A549 (cell line): ENCODE data around the gene SCUBE3. TPM values are rescaled to one million over a fixed set of nuclear protein-coding genes. Genes with fewer than 3 reads are reported as not detected.

ENCODE experiments used
- ATAC-seq, 2 experiments: fragments of 200-7000 bp in 1 of 2; fragments of >200 bp in 1 of 2; cut with Nextera tagmentation in 1 of 2; cut with Tn5 transposase in 1 of 2; 3 replicates each; pipeline versions ENCODE4 v1.8.0 to v1.9.1; 2018 to 2020; ENCODE audit warnings: mild to moderate bottlenecking in 1 of 2, moderate library complexity in 1 of 2
- CTCF ChIA-PET: fragments of 300-600 bp; sonication (Branson Sonifier 250); formaldehyde crosslinking; extraction: SDS; loops from one replicate; lab custom pipeline; 2021; ENCODE audit warnings: antibody characterized with exemption, inconsistent platforms; lab: Yijun Ruan, JAX
- POLR2A ChIA-PET: fragments of 350-600 bp; formaldehyde crosslinking; extraction: SDS; loops from one replicate; lab custom pipeline; 2021; ENCODE audit warnings: antibody characterized with exemption, inconsistent platforms; lab: Yijun Ruan, JAX
- DNase-seq, 2 experiments: peaks; one replicate each; pipeline versions ENCODE4 v3.0.0 to v3.0.0-alpha.2; 2011 to 2016; ENCODE audit warnings: low read depth in 1 of 2, low spot score in 1 of 2
- FAIRE-seq: peaks from 2 replicates; lab custom pipeline; 2011; peaks lifted over from hg19 to GRCh38; lab: Jason Lieb, UNC
- H3K27ac ChIP-seq, 2 experiments: fragments of >200 bp; sonication (Bioruptor Twin); formaldehyde crosslinking; 3 replicates each; pipeline ENCODE4 v1.5.1; 2016 to 2017
- H3K4me1 ChIP-seq: fragments of >200 bp; sonication (Bioruptor Twin); formaldehyde crosslinking; 3 replicates; pipeline ENCODE4 v1.6.1; 2016
- H3K4me2 ChIP-seq: fragments of >200 bp; sonication (Bioruptor Twin); formaldehyde crosslinking; 3 replicates; pipeline ENCODE4 v1.6.1; 2016
- H3K4me3 ChIP-seq: fragments of >200 bp; sonication (Bioruptor Twin); formaldehyde crosslinking; 3 replicates; pipeline ENCODE4 v1.5.1; 2016
- H3K9me3 ChIP-seq: fragments of >200 bp; sonication (Bioruptor Twin); formaldehyde crosslinking; 3 replicates; pipeline ENCODE4 v1.6.1; 2016
- CBX8 ChIP-seq: fragments of 200-600 bp; sonication (generic); IDR thresholded peaks from 2 replicates; pipeline ENCODE4 v1.6.1; 2016
- FOXS1 ChIP-seq: fragments of 250-450 bp; sonication (Bioruptor Pico); IDR thresholded peaks from 2 replicates; pipeline ENCODE4 v1.5.0; 2020; ENCODE audit warnings: mild to moderate bottlenecking, moderate library complexity
- GATA3 ChIP-seq: IDR thresholded peaks from 2 replicates; pipeline ENCODE4 v1.6.1; 2012; ENCODE audit warnings: borderline replicate concordance
- HEYL ChIP-seq: fragments of 250-450 bp; sonication (Bioruptor Pico); IDR thresholded peaks from 2 replicates; pipeline ENCODE4 v1.8.0; 2021; ENCODE audit warnings: mild to moderate bottlenecking, moderate library complexity
- HOXA7 ChIP-seq: fragments of 250-450 bp; sonication (Bioruptor Pico); IDR thresholded peaks from 2 replicates; pipeline ENCODE4 v1.5.0; 2020; ENCODE audit warnings: mild to moderate bottlenecking, moderate library complexity
- JUNB ChIP-seq: fragments of >200 bp; sonication (Bioruptor Twin); formaldehyde crosslinking; IDR thresholded peaks from 2 replicates; pipeline ENCODE4 v1.6.1; 2016
- MAFK ChIP-seq: fragments of 450-650 bp; IDR thresholded peaks from 2 replicates; pipeline ENCODE4 v1.6.1; 2014; ENCODE audit not compliant: partially characterized antibody
- POLR2AphosphoS2 ChIP-seq: conservative IDR thresholded peaks from 2 replicates; pipeline ENCODE4 v1.6.1; 2012; ENCODE audit warnings: low read length, improper control_type of control experiment, inconsistent platforms
- RAD21 ChIP-seq, 2 experiments: fragments of >200 bp in 1 of 2; sonication (Bioruptor Twin) in 1 of 2; formaldehyde crosslinking in 1 of 2; IDR thresholded peaks in 1 of 2; conservative IDR thresholded peaks in 1 of 2; 2 replicates in 1 of 2; 3 replicates in 1 of 2; pipeline ENCODE4 v1.6.1; 2012 to 2018; ENCODE audit warnings: inconsistent platforms in 1 of 2
- RCOR1 ChIP-seq: fragments of 150-350 bp; IDR thresholded peaks from 2 replicates; pipeline ENCODE4 v1.6.1; 2014; ENCODE audit warnings: antibody characterized with exemption, low read length, low read depth
- SREBF2 ChIP-seq: fragments of 450-650 bp; IDR thresholded peaks from 2 replicates; pipeline ENCODE4 v1.6.1; 2014; ENCODE audit warnings: mild to moderate bottlenecking, moderate library complexity
- TFCP2L1 ChIP-seq: fragments of 250-450 bp; sonication (Bioruptor Pico); IDR thresholded peaks from 2 replicates; pipeline ENCODE4 v1.5.0; 2021; ENCODE audit warnings: mild to moderate bottlenecking
- TP53 ChIP-seq: fragments of 250-450 bp; sonication (Bioruptor Pico); IDR thresholded peaks from 2 replicates; pipeline ENCODE4 v1.5.0; 2021; ENCODE audit warnings: mild to moderate bottlenecking, moderate library complexity
- ZSCAN20 ChIP-seq: fragments of 250-450 bp; sonication (Bioruptor Pico); IDR thresholded peaks from 2 replicates; pipeline ENCODE4 v1.8.0; 2022; ENCODE audit warnings: mild to moderate bottlenecking, moderate library complexity
- WGBS: methylation state at CpG from one replicate; pipeline ENCODE4 v1.1.6; 2017; ENCODE audit errors: missing lambda C conversion rate; 5-methylcytosine and 5-hydroxymethylcytosine counted together
- polyA plus RNA-seq, 4 experiments: library from polyadenylated mRNA; depleted of rRNA in 3 of 4; stranded (reverse); fragments of >200 nt; fragmentation: RNase III in 1 of 4; extraction: RNeasy Plus Mini Kit Qiagen cat#74134 plus additional on column Dnase treatment in 1 of 4; gene quantifications; 2 replicates in 3 of 4; 3 replicates in 1 of 4; pipeline ENCODE4 v1.2.3, GENCODE V29; 2011 to 2017
- TF ChIP-seq, protein P1 (sequence below): fragments of 150-350 bp; IDR thresholded peaks from 2 replicates; pipeline ENCODE4 v1.6.1; 2014; ENCODE audit warnings: low read depth, mild to moderate bottlenecking, low read length
- TF ChIP-seq, protein P2 (sequence below): fragments of 200-600 bp; sonication (generic); IDR thresholded peaks from 2 replicates; pipeline ENCODE4 v1.6.1; 2016; ENCODE audit warnings: antibody characterized with exemption, mild to moderate bottlenecking, moderate library complexity
- TF ChIP-seq, protein P3 (sequence below): IDR thresholded peaks from 2 replicates; pipeline ENCODE4 v1.6.1; 2012
- TF ChIP-seq, protein P4 (sequence below): IDR thresholded peaks from 2 replicates; pipeline ENCODE4 v1.6.1; 2012

The SCUBE3 gene
- polyA plus RNA-seq, 2 of the 4 experiments (the other 2 are of a cell fraction) = 0.06 to 0.13 TPM

DNA sequence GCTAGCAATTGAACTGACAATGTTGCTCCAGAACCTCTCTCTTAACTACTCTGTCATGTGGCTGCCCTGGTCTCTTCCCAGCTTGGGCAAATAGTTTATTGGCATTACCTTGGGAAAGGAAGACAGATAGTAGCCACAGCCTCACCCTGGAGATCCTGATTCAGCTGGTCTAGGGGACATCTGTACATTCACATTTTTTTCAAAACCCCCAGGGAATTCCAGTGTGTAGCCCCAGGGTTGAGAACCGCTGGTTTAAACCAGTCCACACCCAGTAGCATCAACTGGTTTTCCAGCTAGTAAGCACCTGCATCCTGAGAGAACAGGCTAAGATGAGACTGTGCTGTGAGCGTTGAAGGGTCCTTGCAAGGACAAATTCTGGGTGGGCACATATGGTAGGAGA, 9.6 kb downstream of the SCUBE3 start:
- CTCF ChIA-PET = interaction anchor here (0.9 to 5.2 kb wide), 3 partner anchors 18 to 276 kb away, joined by 3 to 38 read pairs (median 3); no protein-coding TSS in a partner anchor
- Histone ChIP-seq H3K4me1 (no peaks in the 10 kb centered on the region), H3K4me2 (no peak overlapping the region), H3K27ac (no peak overlapping the region), H3K9me3 (no peaks in the 10 kb centered on the region), H3K4me3 (no peak overlapping the region)
- DNase-seq = no peak
- 60% methylated on average over 2 of the region's 2 CpGs for WGBS
- POLR2A ChIA-PET = no interaction called here
- no peak for TF ChIP-seq ZSCAN20 (CRISPR knock-in tag)
- TF ChIP-seq POLR2AphosphoS2 = no peak
- TF ChIP-seq, protein P1, sequence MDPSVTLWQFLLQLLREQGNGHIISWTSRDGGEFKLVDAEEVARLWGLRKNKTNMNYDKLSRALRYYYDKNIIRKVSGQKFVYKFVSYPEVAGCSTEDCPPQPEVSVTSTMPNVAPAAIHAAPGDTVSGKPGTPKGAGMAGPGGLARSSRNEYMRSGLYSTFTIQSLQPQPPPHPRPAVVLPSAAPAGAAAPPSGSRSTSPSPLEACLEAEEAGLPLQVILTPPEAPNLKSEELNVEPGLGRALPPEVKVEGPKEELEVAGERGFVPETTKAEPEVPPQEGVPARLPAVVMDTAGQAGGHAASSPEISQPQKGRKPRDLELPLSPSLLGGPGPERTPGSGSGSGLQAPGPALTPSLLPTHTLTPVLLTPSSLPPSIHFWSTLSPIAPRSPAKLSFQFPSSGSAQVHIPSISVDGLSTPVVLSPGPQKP = no peak
- TF ChIP-seq HOXA7 (CRISPR knock-in tag) = no peak
- TF ChIP-seq RCOR1 = no peak
- no peak for TF ChIP-seq MAFK
- no peak for TF ChIP-seq CBX8
- TF ChIP-seq SREBF2 = no peak
- FAIRE-seq = no peak
- ATAC-seq = no peak

DNA sequence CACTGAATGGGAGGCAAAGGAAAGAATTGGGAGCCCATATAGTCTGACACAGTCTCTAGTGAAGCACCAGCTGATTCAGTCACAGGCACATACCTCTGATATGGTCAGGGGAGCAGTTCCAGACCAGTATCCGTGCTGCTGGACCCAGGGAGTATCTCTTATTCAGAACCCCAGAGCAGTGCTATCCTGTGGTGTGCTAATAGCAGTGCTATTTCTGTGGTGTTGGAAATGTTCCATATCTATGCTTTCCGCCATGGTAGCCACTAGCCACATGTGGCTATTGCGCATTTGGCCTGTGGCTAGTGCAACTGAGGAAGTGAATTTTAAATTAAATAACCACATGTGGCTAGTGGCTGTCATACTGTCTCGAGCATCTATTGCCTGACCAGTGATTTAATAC, 11.0 kb downstream of the SCUBE3 start:
- no peak overlapping the region for H3K4me3 ChIP-seq
- TF ChIP-seq POLR2AphosphoS2 (no peak), FOXS1 (CRISPR knock-in tag) (no peak), GATA3 (no peak), TP53 (CRISPR knock-in tag) (no peak), RCOR1 (no peak), HEYL (CRISPR knock-in tag) (no peak), JUNB (no peak), HOXA7 (CRISPR knock-in tag) (no peak)
- TF ChIP-seq, protein P2, sequence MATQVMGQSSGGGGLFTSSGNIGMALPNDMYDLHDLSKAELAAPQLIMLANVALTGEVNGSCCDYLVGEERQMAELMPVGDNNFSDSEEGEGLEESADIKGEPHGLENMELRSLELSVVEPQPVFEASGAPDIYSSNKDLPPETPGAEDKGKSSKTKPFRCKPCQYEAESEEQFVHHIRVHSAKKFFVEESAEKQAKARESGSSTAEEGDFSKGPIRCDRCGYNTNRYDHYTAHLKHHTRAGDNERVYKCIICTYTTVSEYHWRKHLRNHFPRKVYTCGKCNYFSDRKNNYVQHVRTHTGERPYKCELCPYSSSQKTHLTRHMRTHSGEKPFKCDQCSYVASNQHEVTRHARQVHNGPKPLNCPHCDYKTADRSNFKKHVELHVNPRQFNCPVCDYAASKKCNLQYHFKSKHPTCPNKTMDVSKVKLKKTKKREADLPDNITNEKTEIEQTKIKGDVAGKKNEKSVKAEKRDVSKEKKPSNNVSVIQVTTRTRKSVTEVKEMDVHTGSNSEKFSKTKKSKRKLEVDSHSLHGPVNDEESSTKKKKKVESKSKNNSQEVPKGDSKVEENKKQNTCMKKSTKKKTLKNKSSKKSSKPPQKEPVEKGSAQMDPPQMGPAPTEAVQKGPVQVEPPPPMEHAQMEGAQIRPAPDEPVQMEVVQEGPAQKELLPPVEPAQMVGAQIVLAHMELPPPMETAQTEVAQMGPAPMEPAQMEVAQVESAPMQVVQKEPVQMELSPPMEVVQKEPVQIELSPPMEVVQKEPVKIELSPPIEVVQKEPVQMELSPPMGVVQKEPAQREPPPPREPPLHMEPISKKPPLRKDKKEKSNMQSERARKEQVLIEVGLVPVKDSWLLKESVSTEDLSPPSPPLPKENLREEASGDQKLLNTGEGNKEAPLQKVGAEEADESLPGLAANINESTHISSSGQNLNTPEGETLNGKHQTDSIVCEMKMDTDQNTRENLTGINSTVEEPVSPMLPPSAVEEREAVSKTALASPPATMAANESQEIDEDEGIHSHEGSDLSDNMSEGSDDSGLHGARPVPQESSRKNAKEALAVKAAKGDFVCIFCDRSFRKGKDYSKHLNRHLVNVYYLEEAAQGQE = no peak
- TF ChIP-seq, protein P3, sequence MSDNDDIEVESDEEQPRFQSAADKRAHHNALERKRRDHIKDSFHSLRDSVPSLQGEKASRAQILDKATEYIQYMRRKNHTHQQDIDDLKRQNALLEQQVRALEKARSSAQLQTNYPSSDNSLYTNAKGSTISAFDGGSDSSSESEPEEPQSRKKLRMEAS = no peak
- TF ChIP-seq, all 56 proteins: peak for 0
- no peaks in the 10 kb centered on the region for H3K4me1 ChIP-seq
- ATAC-seq = no peak
- CTCF ChIA-PET = interaction anchor here (5.2 kb wide), 1 partner anchor 16 kb away, joined by 38 read pairs; no protein-coding TSS in a partner anchor
- H3K27ac ChIP-seq = no peak overlapping the region
- DNase-seq = no peak
- 100% methylated on average over 3 of the region's 4 CpGs for WGBS
- no peaks in the 10 kb centered on the region for H3K9me3 ChIP-seq
- H3K4me2 ChIP-seq = no peak overlapping the region
- FAIRE-seq = no peak
- POLR2A ChIA-PET = no interaction called here

DNA sequence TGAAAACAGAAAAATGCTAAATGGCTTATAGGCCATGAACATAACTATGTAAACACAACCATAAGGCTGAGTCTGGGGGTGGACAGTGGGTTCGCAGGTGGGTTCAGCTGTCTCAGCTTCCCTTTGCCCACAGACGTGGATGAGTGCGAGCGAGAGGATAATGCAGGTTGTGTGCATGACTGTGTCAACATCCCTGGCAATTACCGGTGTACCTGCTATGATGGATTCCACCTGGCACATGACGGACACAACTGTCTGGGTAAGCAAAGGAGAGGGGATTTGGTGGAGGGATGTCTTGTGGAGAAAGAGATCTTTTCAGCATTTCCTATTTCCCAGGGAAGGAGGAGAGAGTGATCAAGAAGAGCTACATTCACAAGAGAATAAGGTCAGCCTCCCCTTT, 14.7 kb downstream of the SCUBE3 start:
- ChIA-PET CTCF (interaction anchor here (1.2 to 5.5 kb wide), 3 partner anchors 13 to 82 kb away, joined by 3 to 60 read pairs (median 25); no protein-coding TSS in a partner anchor), POLR2A (no interaction called here)
- Histone ChIP-seq H3K4me2 (no peak overlapping the region), H3K9me3 (no peaks in the 10 kb centered on the region), H3K4me3 (no peak overlapping the region), H3K4me1 (no peaks in the 10 kb centered on the region), H3K27ac (no peak overlapping the region)
- ATAC-seq (no peak), FAIRE-seq (no peak), DNase-seq (no peak)
- no peak for TF ChIP-seq TFCP2L1
- TF ChIP-seq RAD21 (conservative IDR thresholded peaks at IDR 0.05 in 1 of 2, IDR thresholded peaks at IDR 0.05 in 1 of 2) = no peak
- TF ChIP-seq TP53 (CRISPR knock-in tag) = no peak
- TF ChIP-seq MAFK = no peak
- TF ChIP-seq, protein P4, sequence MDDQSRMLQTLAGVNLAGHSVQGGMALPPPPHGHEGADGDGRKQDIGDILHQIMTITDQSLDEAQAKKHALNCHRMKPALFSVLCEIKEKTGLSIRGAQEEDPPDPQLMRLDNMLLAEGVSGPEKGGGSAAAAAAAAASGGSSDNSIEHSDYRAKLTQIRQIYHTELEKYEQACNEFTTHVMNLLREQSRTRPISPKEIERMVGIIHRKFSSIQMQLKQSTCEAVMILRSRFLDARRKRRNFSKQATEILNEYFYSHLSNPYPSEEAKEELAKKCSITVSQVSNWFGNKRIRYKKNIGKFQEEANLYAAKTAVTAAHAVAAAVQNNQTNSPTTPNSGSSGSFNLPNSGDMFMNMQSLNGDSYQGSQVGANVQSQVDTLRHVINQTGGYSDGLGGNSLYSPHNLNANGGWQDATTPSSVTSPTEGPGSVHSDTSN = no peak
- WGBS = 95% methylated on average over 6 of the region's 6 CpGs
